GM18951 (cell line): ENCODE measurements around the gene CLUH.
"Not testable (repeated sequence)": the region's sequence is repeated elsewhere in the genome, so short reads cannot be mapped to it uniquely, and the experiment has no call there.

ENCODE experiments used
- POLR2A ChIP-seq: IDR thresholded peaks from 4 replicates; pipeline ENCODE4 v1.6.1; 2011; ENCODE audit warnings: mild to moderate bottlenecking; ENCODE audit not compliant: insufficient read length, insufficient read depth; ENCODE audit errors: extremely low read depth
- in situ Hi-C: fragments of 300-500 bp; cut with MboI; formaldehyde crosslinking; loops from one replicate; pipeline ENCODE4 v1.12.0; 2022; ENCODE audit warnings: low sequenced_read_pairs, mixed read lengths, inconsistent platforms; ENCODE audit not compliant: unreplicated experiment

Gene CLUH

GRCh38 chr17:2680961-2681360 lies 30.6 kb downstream of the CLUH start:
- no peak for TF ChIP-seq POLR2A
- in situ Hi-C loops: no loop called here

DNA sequence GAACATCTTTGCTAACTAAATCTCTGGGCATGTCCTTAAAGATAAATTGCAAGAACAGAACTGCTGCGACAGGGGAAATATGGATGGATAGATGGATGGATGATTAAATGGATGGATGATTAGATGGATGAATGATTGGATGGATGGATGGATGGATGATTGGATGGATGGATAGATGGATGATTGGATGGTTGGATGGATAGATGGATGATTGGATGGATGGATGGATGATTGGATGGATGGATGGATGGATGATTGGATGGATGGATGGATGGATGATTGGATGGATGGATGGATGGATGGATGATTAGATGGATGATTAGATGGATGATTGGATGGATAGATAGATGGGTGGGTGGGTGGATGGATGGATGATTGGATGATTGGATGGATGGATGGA lies 32.3 kb downstream of the CLUH start:
- in situ Hi-C loops: not testable (repeated sequence)

DNA sequence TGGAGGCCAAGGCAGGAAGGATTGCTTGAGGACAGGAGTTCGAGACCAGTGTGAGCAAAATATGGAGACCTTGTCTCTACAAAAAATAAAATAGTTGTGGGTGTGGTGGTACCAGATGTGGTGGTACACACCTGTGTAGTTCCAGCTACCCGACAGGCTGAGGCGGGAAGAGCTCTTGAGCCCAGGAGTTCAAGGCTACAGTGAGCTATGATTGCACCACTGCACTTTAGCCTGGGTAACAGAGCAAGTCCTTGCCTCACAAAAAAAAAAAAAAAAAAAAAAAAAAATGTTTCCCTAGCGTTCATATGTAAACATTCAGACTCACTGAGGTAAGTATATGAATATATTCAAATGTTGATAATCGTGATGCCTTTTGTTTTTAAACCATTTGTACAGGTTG lies 39.5 kb downstream of the CLUH start:
- in situ Hi-C loops: no loop called here
- no peak for TF ChIP-seq POLR2A

DNA sequence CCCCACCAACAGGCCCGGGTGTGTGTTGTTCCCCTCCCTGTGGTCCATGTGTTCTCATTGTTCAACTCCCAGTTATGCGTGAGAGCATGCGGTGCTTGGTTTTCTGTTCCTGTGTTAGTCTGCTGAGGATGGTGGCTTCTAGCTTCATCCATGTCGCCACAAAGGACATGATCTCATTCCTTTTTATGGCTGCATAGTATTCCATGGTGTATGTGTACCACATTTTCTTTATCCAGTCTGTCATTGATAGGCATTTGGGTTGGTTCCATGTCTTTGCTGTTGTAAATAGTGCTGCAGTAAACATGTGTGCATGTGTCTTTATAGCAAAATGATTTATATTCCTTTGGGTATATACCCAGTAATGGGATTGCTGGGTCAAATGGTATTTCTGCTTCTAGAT lies 51.2 kb downstream of the CLUH start:
- in situ Hi-C loops: not testable (repeated sequence)

- in situ Hi-C loops: not testable (repeated sequence)
Measured at GRCh38 chr17:2659337-2659736, 52.2 kb downstream of the CLUH start.

- TF ChIP-seq POLR2A: no peak
- in situ Hi-C loops: no loop called here
Measured at GRCh38 chr17:2656283-2656682, 55.3 kb downstream of the CLUH start.

- in situ Hi-C loops: no loop called here
- TF ChIP-seq POLR2A: no peak
Measured at GRCh38 chr17:2655546-2655945, 56.0 kb downstream of the CLUH start.

DNA sequence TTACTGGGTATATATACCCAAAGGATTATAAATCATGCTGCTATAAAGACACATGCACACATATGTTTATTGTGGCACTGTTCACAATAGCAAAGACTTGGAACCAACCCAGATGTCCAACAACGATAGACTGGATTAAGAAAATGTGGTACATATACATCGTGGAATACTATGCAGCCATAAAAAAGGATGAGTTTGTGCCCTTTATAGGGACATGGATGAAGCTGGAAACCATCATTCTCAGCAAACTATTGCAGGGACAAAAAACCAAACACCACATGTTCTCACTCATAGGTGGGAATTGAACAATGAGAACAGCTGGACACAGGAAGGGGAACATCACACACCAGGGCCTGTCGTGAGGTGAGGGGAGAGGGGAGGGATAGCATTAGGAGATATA lies 58.7 kb downstream of the CLUH start:
- in situ Hi-C loops: not testable (repeated sequence)

GRCh38 chr17:2649191-2649590 lies 62.4 kb downstream of the CLUH start:
- in situ Hi-C loops: no loop called here
- no peak for TF ChIP-seq POLR2A

- TF ChIP-seq POLR2A: no peak
- in situ Hi-C loops: no loop called here
Measured at GRCh38 chr17:2647957-2648356, 63.6 kb downstream of the CLUH start.

DNA sequence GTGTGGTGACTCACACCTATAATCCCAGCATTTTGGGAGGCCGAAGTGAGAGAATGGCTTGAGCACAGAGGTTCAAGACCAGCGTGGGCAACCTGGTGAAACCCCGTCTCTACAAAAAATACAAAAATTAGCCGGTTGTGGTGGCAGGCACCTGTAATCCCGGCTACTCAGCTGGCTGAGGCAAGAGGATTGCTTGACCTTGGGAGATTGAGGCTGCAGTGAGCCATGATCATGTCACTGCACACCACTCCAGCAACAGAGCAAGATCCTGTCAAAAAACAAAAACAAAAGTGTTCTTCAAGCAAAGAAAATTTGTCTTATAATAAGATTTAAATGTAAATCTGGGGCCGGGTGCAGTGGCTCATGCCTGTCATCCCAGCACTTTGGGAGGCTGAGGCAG lies 66.6 kb downstream of the CLUH start:
- no peak for TF ChIP-seq POLR2A
- in situ Hi-C loops: no loop called here
